ENCODE measurements around the gene SLC24A2.

- no peak for TF ChIP-seq CTCF (IDR thresholded peaks at IDR 0.05 in 8 of 11, conservative IDR thresholded peaks at IDR 0.05 in 3 of 11)
- TF ChIP-seq POLR2A (IDR thresholded peaks at IDR 0.05) = no peak
These were observed 17.9 kb downstream of the SLC24A2 start for GRCh38 chr9:19770973-19771372.
